Chondrocyte (in vitro differentiated cells): ENCODE data around the gene MIP. TPM values are rescaled to one million over a fixed set of nuclear protein-coding genes. Genes with fewer than 3 reads are reported as not detected.

Experiments used
- DNase-seq: peaks from one replicate; pipeline ENCODE4 v3.0.0; 2021; ENCODE audit warnings: mixed read lengths, low spot score
- H3K27ac Mint-ChIP-seq: one replicate; pipeline ENCODE4 v1.8.0; 2021; ENCODE audit warnings: mild to moderate bottlenecking, moderate library complexity, mixed read lengths; ENCODE audit not compliant: unreplicated experiment
- H3K27me3 Mint-ChIP-seq: 2 replicates; pipeline ENCODE4 v1.8.0; 2021; ENCODE audit warnings: low read depth, mixed read lengths
- H3K36me3 Mint-ChIP-seq: 2 replicates; pipeline ENCODE4 v1.8.0; 2021; ENCODE audit warnings: low read depth, mixed read lengths
- H3K4me1 Mint-ChIP-seq: 2 replicates; pipeline ENCODE4 v1.8.0; 2021; ENCODE audit warnings: low read depth, mild to moderate bottlenecking, mixed read lengths
- H3K4me3 Mint-ChIP-seq: one replicate; pipeline ENCODE4 v1.8.0; 2021; ENCODE audit warnings: mild to moderate bottlenecking, moderate library complexity, mixed read lengths; ENCODE audit not compliant: unreplicated experiment
- H3K9me3 Mint-ChIP-seq: 2 replicates; pipeline ENCODE4 v1.8.0; 2021; ENCODE audit warnings: low read depth, mixed read lengths
- CTCF ChIP-seq: fragments of 200-600 bp; sonication (generic); IDR thresholded peaks from 2 replicates; pipeline ENCODE4 v1.5.0; 2021; ENCODE audit warnings: antibody characterized with exemption, mild to moderate bottlenecking, moderate library complexity
- total RNA-seq: library from RNA; stranded (reverse); gene quantifications from 3 replicates; pipeline ENCODE4 v1.2.1, GENCODE V29; 2021

The MIP gene
- total RNA-seq, 1 donor from 2014 or later: not detected

GRCh38 chr12:56479625-56480024 is 25.2 kb upstream of the MIP start:
- H3K36me3 Mint-ChIP-seq: no peaks in the 10 kb centered on the region

DNA sequence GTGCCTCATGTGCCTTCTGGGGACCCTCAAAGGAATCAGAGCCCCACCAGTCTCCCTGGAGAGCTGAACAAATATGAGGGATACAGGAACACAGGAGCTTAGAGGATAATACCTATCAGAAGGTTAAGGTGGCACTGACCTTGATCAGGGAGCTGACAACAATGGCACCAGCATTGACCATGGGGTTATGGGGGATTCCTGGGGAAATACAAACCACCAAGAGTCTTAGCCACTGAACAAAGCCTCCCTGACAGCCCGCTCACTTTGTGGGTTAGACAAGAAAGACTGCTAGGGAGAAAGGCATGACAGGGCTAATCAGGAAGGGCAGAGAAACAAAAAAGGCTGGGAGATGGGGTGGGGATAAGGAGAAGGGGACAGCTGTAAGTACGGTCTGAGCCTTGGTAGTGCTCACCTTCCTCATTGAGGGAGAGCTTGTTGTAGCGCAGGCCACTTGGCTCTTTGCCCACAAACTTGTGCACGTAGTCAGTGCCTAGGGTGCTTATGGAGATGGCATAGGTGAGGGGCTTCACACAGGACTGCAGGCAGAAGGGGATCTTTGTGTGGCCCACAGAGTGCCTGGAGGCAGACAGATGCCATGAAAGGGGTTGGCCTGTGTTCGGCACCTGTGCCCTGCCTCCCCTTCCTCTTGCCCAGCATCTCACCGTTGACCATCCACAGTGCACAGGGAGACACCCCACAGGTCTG is 23.2 kb upstream of the MIP start:
- Mint-ChIP-seq H3K4me3 (no peak overlapping the region), H3K27me3 (no peaks in the 10 kb centered on the region), H3K27ac (no peak overlapping the region), H3K4me1 (no peaks in the 10 kb centered on the region), H3K9me3 (no peaks in the 10 kb centered on the region), H3K36me3 (no peaks in the 10 kb centered on the region)
- no peak for DNase-seq
- no peak for TF ChIP-seq CTCF

More at GRCh38 chr12:56479625-56480024, 25.2 kb upstream of the MIP start:
- Mint-ChIP-seq H3K4me3 (no peak overlapping the region), H3K27me3 (no peaks in the 10 kb centered on the region), H3K9me3 (no peaks in the 10 kb centered on the region), H3K4me1 (no peaks in the 10 kb centered on the region), H3K27ac (no peak overlapping the region)
- no peak for DNase-seq
- TF ChIP-seq CTCF: no peak

DNA sequence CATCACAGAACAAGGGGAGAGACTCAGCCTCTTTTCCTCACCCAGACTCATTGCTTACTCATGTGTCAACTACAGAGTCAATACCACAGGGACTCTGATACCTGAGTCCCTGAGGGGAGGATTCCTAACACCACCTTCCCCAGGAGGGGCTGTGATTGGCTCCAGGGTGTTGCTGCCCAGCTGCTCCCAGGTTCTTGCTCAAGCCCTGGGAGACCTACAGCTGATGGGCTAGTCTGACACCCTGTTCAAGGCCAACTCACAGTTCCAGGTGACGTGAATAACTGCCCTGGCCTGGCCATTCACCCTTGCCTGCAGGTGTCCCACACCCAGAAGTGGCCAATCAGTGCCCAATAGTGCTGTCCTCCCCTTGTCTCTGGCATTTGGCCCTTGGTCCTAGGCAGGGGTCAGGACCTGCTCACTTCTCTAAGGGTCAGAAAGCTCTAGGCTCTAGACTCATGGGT is 22.5 kb upstream of the MIP start:
- Mint-ChIP-seq H3K4me1 (no peaks in the 10 kb centered on the region), H3K4me3 (no peak overlapping the region), H3K36me3 (no peaks in the 10 kb centered on the region), H3K27ac (no peak overlapping the region), H3K9me3 (no peaks in the 10 kb centered on the region), H3K27me3 (no peaks in the 10 kb centered on the region)
- TF ChIP-seq CTCF: no peak
- no peak for DNase-seq

DNA sequence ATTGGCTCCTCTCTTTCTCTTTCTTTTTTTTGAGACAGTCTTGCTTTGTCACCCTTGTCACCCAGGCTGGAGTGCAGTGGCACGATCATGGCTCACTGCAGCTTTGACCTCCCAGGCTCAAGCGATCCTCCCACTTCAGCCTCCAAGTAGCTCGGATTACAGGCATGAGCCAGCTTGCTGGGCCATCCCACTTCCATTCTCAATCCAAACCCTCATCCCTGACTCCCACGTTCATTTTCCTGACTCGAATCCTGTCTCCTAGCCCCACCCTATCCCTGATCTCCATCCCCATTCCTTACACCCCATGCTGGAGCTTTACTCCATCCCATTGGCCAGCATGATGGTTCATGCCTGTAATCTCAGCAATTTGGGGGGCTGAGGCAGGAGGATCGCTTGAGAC is 21.7 kb upstream of the MIP start:
- no peak overlapping the region for H3K4me3 Mint-ChIP-seq
- no peak for TF ChIP-seq CTCF
- no peak for DNase-seq
- H3K27me3 Mint-ChIP-seq: no peaks in the 10 kb centered on the region
- H3K4me1 Mint-ChIP-seq: no peaks in the 10 kb centered on the region
- H3K27ac Mint-ChIP-seq: no peak overlapping the region
- H3K9me3 Mint-ChIP-seq: no peaks in the 10 kb centered on the region
- H3K36me3 Mint-ChIP-seq: no peaks in the 10 kb centered on the region

- Mint-ChIP-seq H3K4me1 (peaks cover 7% of the 10 kb centered on the region), H3K4me3 (no peak overlapping the region), H3K27ac (no peak overlapping the region), H3K27me3 (no peaks in the 10 kb centered on the region), H3K36me3 (no peaks in the 10 kb centered on the region), H3K9me3 (no peaks in the 10 kb centered on the region)
- no peak for TF ChIP-seq CTCF
- DNase-seq: no peak
Observed at GRCh38 chr12:56474389-56474788, 19.9 kb upstream of the MIP start.
